Transverse colon (tissue), 4 donors: ENCODE results near the gene FGD3. TPM values are rescaled to one million over a fixed set of nuclear protein-coding genes. Genes with fewer than 3 reads are reported as not detected.

Experiments
- DNase-seq: peaks from one replicate; pipeline ENCODE4 v3.0.0-alpha.2; 2019
- H3K27ac ChIP-seq, 4 donors: fragments of 200-600 bp; sonication (generic); 2 replicates each; pipeline ENCODE4 v1.5.1; 2016 to 2018; ENCODE audit warnings: inconsistent platforms in 4 of 4
- H3K27me3 ChIP-seq: fragments of 200-600 bp; sonication (generic); 2 replicates; pipeline ENCODE4 v1.5.1; 2017; ENCODE audit warnings: inconsistent platforms
- H3K36me3 ChIP-seq, 4 donors: fragments of 200-600 bp; sonication (generic); 2 replicates each; pipeline ENCODE4 v1.5.1; 2017 to 2019; ENCODE audit warnings: inconsistent platforms in 4 of 4
- H3K4me1 ChIP-seq, 4 donors: fragments of 200-600 bp; sonication (generic); 2 replicates each; pipeline ENCODE4 v1.5.1; 2017 to 2020; ENCODE audit warnings: inconsistent platforms in 4 of 4
- H3K4me3 ChIP-seq, 4 donors: fragments of 200-600 bp; sonication (generic); 1 replicate in 1 of 4; 2 replicates in 3 of 4; pipeline versions ENCODE4 v1.5.1 to v1.6.1; 2017 to 2019; ENCODE audit warnings: inconsistent platforms in 4 of 4
- H3K9me3 ChIP-seq, 2 donors: fragments of 200-600 bp; sonication (generic); 2 replicates each; pipeline ENCODE4 v1.5.1; 2017 to 2019; ENCODE audit warnings: inconsistent platforms in 2 of 2
- EP300 ChIP-seq: sonication (generic); formaldehyde crosslinking; IDR thresholded peaks from one replicate; pipeline ENCODE4 v1.6.1; 2017; ENCODE audit warnings: antibody characterized with exemption, low read depth
- POLR2A ChIP-seq: fragments of 450-650 bp; IDR thresholded peaks from one replicate; pipeline ENCODE4 v1.6.1; 2016; ENCODE audit warnings: antibody characterized with exemption, mild to moderate bottlenecking, moderate library complexity
- POLR2AphosphoS5 ChIP-seq, 3 donors: sonication (generic); formaldehyde crosslinking; IDR thresholded peaks; one replicate each; pipeline ENCODE4 v1.6.1; 2016; ENCODE audit warnings: antibody characterized with exemption in 3 of 3
- WGBS, 2 donors: methylation state at CpG; one replicate each; pipeline ENCODE4 v1.1.5; 2018; ENCODE audit warnings: low coverage in 1 of 2; 5-methylcytosine and 5-hydroxymethylcytosine counted together
- in situ Hi-C, 4 donors: fragments of 200-750 bp; cut with MboI; loops; one replicate each; pipeline versions ENCODE4 v1.15.0 to v1.15.1; 2017; ENCODE audit warnings: low sequenced_read_pairs in 3 of 4, low pct_ligation_motif_present in 1 of 4, low pct_unique_long_range_greater_than_20kb in 1 of 4
- intact Hi-C: fragments of 100-400 bp; cut with DNase I; formaldehyde crosslinking; loops from one replicate; pipeline ENCODE4 v1.15.1; 2023; ENCODE audit warnings: low total_unique reads
- total RNA-seq, 4 donors: library from RNA; depleted of rRNA; stranded (reverse); fragments of >200 nt; gene quantifications; one replicate each; pipeline ENCODE4 v1.1.0, GENCODE V29; 2016
- TF ChIP-seq, protein P1 (sequence below), 5 experiments: fragments of 200-600 bp in 3 of 5; fragments of 450-650 bp in 2 of 5; sonication (generic) in 3 of 5; IDR thresholded peaks; 1 replicate in 2 of 5; 2 replicates in 3 of 5; pipeline ENCODE4 v1.5.1; 2016 to 2017; ENCODE audit warnings: antibody characterized with exemption in 5 of 5, inconsistent platforms in 3 of 5, mild to moderate bottlenecking in 2 of 5, moderate library complexity in 1 of 5

FGD3 gene
- total RNA-seq, 4 donors from 2014 or later = 5.2 to 9.7 (median 6.0) TPM; not detected in 1

DNA sequence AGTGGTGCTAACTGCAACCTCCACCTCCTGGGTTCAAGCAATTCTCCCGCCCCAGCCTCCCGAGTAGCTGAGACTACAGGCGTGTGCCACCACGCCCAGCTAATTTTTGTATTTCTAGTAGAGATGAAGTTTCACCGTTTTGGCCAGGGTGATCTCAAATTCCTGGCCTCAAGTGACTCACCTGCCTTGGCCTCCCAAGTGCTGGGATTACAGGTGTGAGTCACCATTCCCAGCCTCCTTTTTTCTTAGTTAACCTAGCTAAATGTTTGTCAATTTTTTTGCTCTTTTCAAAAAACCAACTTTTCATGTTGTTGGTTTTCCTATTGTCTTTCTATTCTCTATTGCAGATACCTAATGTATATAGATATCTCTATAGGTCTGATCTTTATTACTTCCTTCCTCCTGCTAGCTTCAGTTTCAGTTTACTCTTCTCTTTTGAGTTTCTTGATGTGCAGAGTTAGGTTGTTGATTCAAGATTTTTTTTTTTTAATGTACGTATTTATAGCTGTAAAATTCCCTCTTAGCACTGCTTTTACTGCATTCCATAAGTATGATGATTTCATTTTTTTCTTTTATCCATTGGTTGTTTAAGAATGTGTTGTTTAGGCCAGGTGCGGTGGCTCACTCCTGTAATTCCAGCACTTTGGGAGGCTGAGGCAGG is 32.9 kb downstream of the FGD3 start:
- peaks cover 0 to 10% (median 0%) of the 10 kb centered on the region in 4 donors for H3K4me1 ChIP-seq
- 74 to 75% methylated on average over 7 of the region's 7 CpGs for WGBS, 2 donors
- intact Hi-C loops = no loop called here
- in situ Hi-C loops = no loop called here
- no peaks in the 10 kb centered on the region for H3K36me3 ChIP-seq
- no peak for DNase-seq
- H3K27ac ChIP-seq = no peak overlapping the region
- H3K27me3 ChIP-seq = no peaks in the 10 kb centered on the region
- peaks cover 0 to 6% of the 10 kb centered on the region in 2 donors for H3K9me3 ChIP-seq
- TF ChIP-seq POLR2A = no peak
- no peak for TF ChIP-seq EP300
- no peak for TF ChIP-seq POLR2AphosphoS5 (IDR thresholded peaks at IDR 0.05)
- TF ChIP-seq, protein P1, sequence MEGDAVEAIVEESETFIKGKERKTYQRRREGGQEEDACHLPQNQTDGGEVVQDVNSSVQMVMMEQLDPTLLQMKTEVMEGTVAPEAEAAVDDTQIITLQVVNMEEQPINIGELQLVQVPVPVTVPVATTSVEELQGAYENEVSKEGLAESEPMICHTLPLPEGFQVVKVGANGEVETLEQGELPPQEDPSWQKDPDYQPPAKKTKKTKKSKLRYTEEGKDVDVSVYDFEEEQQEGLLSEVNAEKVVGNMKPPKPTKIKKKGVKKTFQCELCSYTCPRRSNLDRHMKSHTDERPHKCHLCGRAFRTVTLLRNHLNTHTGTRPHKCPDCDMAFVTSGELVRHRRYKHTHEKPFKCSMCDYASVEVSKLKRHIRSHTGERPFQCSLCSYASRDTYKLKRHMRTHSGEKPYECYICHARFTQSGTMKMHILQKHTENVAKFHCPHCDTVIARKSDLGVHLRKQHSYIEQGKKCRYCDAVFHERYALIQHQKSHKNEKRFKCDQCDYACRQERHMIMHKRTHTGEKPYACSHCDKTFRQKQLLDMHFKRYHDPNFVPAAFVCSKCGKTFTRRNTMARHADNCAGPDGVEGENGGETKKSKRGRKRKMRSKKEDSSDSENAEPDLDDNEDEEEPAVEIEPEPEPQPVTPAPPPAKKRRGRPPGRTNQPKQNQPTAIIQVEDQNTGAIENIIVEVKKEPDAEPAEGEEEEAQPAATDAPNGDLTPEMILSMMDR (IDR thresholded peaks at IDR 0.05) = no peak
- H3K4me3 ChIP-seq = no peak overlapping the region

DNA sequence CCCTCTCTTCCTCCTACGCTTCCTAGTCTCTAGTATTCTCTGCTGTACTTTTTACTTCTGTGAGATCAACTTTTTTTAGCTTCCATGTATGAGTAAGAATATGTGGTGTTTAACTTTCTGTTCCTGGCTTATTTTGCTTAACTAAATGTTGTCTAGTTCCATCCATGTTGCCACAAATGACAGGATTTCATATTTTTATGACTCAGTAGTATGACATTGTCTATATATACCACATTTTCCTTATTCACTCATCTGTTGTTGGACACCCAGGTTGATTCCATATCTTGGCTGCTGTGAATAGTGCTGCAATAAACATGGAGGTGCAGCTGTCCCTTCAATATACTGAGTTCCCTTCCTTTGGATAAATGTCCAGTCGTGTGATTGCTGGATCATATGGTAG is 34.8 kb downstream of the FGD3 start:
- in situ Hi-C loops = no loop called here
- peaks cover 0 to 10% (median 0%) of the 10 kb centered on the region in 4 donors for H3K4me1 ChIP-seq
- no peaks in the 10 kb centered on the region for H3K27me3 ChIP-seq
- intact Hi-C loops = no loop called here
- H3K27ac ChIP-seq = no peak overlapping the region
- H3K36me3 ChIP-seq = no peaks in the 10 kb centered on the region
- peaks cover 0 to 6% of the 10 kb centered on the region in 2 donors for H3K9me3 ChIP-seq
- DNase-seq = no peak
- WGBS, 2 donors = 95 to 96% methylated on average over 2 of the region's 2 CpGs
- H3K4me3 ChIP-seq = no peak overlapping the region
- no peak for TF ChIP-seq POLR2AphosphoS5 (IDR thresholded peaks at IDR 0.05)
- no peak for TF ChIP-seq POLR2A
- TF ChIP-seq, protein P1 (IDR thresholded peaks at IDR 0.05) = no peak
- no peak for TF ChIP-seq EP300

DNA sequence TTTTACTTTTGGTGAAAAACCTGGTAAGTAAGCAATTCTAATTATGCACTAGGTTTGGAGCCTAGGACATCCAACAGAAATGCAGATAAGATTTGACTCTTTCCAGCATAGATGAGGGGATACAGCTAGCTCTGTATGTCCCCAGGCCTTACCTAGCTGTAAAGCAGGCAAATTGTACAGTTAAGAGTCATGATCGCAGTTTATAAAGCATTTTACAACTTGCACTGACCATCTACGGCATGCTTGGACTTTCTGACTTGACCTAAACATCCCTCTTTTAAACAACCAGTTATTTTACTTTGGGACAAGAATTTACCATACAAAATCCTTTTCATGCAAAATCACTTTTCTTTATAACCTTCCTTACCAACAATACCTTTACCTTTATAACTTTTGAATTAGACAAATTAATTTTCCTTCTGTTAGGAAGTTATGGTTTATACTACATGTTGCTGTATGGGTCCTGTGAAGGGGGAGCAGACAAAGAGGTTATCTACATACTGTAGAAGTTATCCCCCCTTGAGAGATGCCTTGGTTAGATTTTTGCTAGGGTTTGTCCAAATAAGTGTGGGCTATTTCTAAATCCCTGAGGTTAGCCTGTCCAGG is 36.8 kb downstream of the FGD3 start:
- no peak for DNase-seq
- H3K27me3 ChIP-seq = no peaks in the 10 kb centered on the region
- 61 to 65% methylated on average over 2 of the region's 2 CpGs for WGBS, 2 donors
- peaks cover 0 to 6% (median 0%) of the 10 kb centered on the region in 4 donors for H3K4me1 ChIP-seq
- in situ Hi-C loops = no loop called here
- no peaks in the 10 kb centered on the region for H3K36me3 ChIP-seq
- intact Hi-C loops = no loop called here
- TF ChIP-seq POLR2AphosphoS5 (IDR thresholded peaks at IDR 0.05) (no peak), EP300 (no peak), POLR2A (no peak)
- TF ChIP-seq, protein P1 (IDR thresholded peaks at IDR 0.05) = no peak
- H3K27ac ChIP-seq = no peak overlapping the region
- peaks cover 0 to 6% of the 10 kb centered on the region in 2 donors for H3K9me3 ChIP-seq
- no peak overlapping the region for H3K4me3 ChIP-seq

- 83% methylated on average over 3 of the region's 3 CpGs; no CpG with 5 or more reads in 1 of the 2 donors for WGBS, 2 donors
Observed at GRCh38 chr9:92984976-92985375, 37.7 kb downstream of the FGD3 start.

More at GRCh38 chr9:92984976-92985375, 37.7 kb downstream of the FGD3 start:
- in situ Hi-C loops (no loop called here), intact Hi-C loops (no loop called here)
- H3K4me3 ChIP-seq = no peak overlapping the region
- no peak overlapping the region for H3K27ac ChIP-seq
- H3K9me3 ChIP-seq = peaks cover 0 to 6% of the 10 kb centered on the region in 2 donors
- no peaks in the 10 kb centered on the region for H3K36me3 ChIP-seq
- TF ChIP-seq POLR2A = no peak
- no peaks in the 10 kb centered on the region for H3K27me3 ChIP-seq
- H3K4me1 ChIP-seq = no peaks in the 10 kb centered on the region
- no peak for DNase-seq
